ENCODE measurements around the gene RBM15B. TPM values are rescaled to one million over a fixed set of nuclear protein-coding genes. Genes with fewer than 3 reads are reported as not detected.

RBM15B gene
- polyA plus RNA-seq, 1 donor (not counting 4 experiments of a cell fraction or from before 2014, with no cell fraction given): 10.2 TPM

DNA sequence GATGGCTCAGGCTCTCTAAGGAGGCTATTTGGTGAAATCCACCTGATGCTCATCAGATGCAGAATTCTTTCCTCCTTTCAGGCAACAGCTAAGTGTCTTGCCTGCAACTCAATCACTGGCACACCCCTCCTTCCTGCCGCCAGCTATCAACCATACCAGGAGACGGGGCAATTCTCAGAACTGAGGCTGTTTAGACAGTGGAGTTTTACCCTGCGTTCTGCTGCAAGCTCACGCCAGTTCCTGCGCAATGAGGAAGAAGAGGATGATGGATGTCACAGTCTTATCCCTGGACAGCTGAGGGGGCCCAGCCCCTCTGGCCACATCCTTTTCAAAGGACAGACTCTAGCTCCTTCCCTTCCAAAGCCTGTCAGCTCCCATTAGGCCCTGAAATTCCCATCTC is 13.0 kb upstream of the RBM15B start:
- no peaks in the 10 kb centered on the region for H3K79me2 ChIP-seq (ENCODE audit: control insufficient read depth, insufficient read depth, low read length)
- no peaks in the 10 kb centered on the region for H3K9me3 ChIP-seq (ENCODE audit: control insufficient read depth, low read depth, low read length)
- no peak overlapping the region for H3K4me3 ChIP-seq (ENCODE audit: control insufficient read depth in 2 of 3, extremely low read depth in 1 of 3, insufficient read depth in 2 of 3, low read depth in 1 of 3, low read length in 3 of 3)
- no peak for TF ChIP-seq EZH2 (IDR thresholded peaks at IDR 0.05; ENCODE audit: low read length)
- TF ChIP-seq, protein P1, sequence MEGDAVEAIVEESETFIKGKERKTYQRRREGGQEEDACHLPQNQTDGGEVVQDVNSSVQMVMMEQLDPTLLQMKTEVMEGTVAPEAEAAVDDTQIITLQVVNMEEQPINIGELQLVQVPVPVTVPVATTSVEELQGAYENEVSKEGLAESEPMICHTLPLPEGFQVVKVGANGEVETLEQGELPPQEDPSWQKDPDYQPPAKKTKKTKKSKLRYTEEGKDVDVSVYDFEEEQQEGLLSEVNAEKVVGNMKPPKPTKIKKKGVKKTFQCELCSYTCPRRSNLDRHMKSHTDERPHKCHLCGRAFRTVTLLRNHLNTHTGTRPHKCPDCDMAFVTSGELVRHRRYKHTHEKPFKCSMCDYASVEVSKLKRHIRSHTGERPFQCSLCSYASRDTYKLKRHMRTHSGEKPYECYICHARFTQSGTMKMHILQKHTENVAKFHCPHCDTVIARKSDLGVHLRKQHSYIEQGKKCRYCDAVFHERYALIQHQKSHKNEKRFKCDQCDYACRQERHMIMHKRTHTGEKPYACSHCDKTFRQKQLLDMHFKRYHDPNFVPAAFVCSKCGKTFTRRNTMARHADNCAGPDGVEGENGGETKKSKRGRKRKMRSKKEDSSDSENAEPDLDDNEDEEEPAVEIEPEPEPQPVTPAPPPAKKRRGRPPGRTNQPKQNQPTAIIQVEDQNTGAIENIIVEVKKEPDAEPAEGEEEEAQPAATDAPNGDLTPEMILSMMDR (optimal IDR thresholded peaks at IDR 0.05 in 1 of 3, IDR thresholded peaks at IDR 0.05 in 1 of 3, conservative IDR thresholded peaks at IDR 0.05 in 1 of 3; ENCODE audit: extremely low read depth in 1 of 3, insufficient read depth in 2 of 3, low read length in 3 of 3): no peak
- H2AFZ ChIP-seq (ENCODE audit: control insufficient read depth, low read length): no peak overlapping the region
- dilution Hi-C loops (cut with MboI; ENCODE audit: extremely low pct_ligation_motif_present, low sequenced_read_pairs): loop anchor here (25.0 kb wide), 1 partner anchor 766 kb away; the partner anchor contains the start of genes CISH and MAPKAPK3
- no peaks in the 10 kb centered on the region for H3K4me1 ChIP-seq (ENCODE audit: control insufficient read depth, extremely low read depth, insufficient read depth, low read length)
- no peak overlapping the region for H3K27ac ChIP-seq (ENCODE audit: control insufficient read depth, insufficient read depth, low read length)
- no peaks in the 10 kb centered on the region for H3K36me3 ChIP-seq (ENCODE audit: control insufficient read depth in 2 of 2, extremely low read depth in 1 of 2, insufficient read depth in 2 of 2, low read length in 2 of 2)
- H3K9me1 ChIP-seq (ENCODE audit: control insufficient read depth, extremely low read depth, insufficient read depth, low read length): no peaks in the 10 kb centered on the region
- H3K9ac ChIP-seq (ENCODE audit: control insufficient read depth, extremely low read depth, insufficient read depth, low read length): no peak overlapping the region
- no peak overlapping the region for H3K4me2 ChIP-seq (ENCODE audit: control insufficient read depth, extremely low read depth, insufficient read depth, low read depth, low read length)
- peaks cover 3% of the 10 kb centered on the region for H3K27me3 ChIP-seq (ENCODE audit: control insufficient read depth, extremely low read depth, insufficient read depth, low read length)
- no peak for DNase-seq (ENCODE audit: low read depth, low spot score)
- H4K20me1 ChIP-seq (ENCODE audit: control insufficient read depth, extremely low read depth, insufficient read depth, low read length): no peaks in the 10 kb centered on the region
- FAIRE-seq: no peak

GRCh38 chr3:51378726-51379125 is 12.4 kb upstream of the RBM15B start:
- no peaks in the 10 kb centered on the region for H4K20me1 ChIP-seq (ENCODE audit: control insufficient read depth, extremely low read depth, insufficient read depth, low read length)
- H3K79me2 ChIP-seq (ENCODE audit: control insufficient read depth, insufficient read depth, low read length): peaks cover 2% of the 10 kb centered on the region
- H3K4me3 ChIP-seq (ENCODE audit: control insufficient read depth in 2 of 3, extremely low read depth in 1 of 3, insufficient read depth in 2 of 3, low read depth in 1 of 3, low read length in 3 of 3): no peak overlapping the region
- no peaks in the 10 kb centered on the region for H3K9me1 ChIP-seq (ENCODE audit: control insufficient read depth, extremely low read depth, insufficient read depth, low read length)
- H3K36me3 ChIP-seq (ENCODE audit: control insufficient read depth in 2 of 2, extremely low read depth in 1 of 2, insufficient read depth in 2 of 2, low read length in 2 of 2): no peaks in the 10 kb centered on the region
- dilution Hi-C loops (cut with MboI; ENCODE audit: extremely low pct_ligation_motif_present, low sequenced_read_pairs): loop anchor here (25.0 kb wide), 1 partner anchor 766 kb away; the partner anchor contains the start of genes CISH and MAPKAPK3
- no peak overlapping the region for H2AFZ ChIP-seq (ENCODE audit: control insufficient read depth, low read length)
- no peaks in the 10 kb centered on the region for H3K27me3 ChIP-seq (ENCODE audit: control insufficient read depth, extremely low read depth, insufficient read depth, low read length)
- DNase-seq (ENCODE audit: low read depth, low spot score): no peak
- H3K9me3 ChIP-seq (ENCODE audit: control insufficient read depth, low read depth, low read length): no peaks in the 10 kb centered on the region
- H3K4me1 ChIP-seq (ENCODE audit: control insufficient read depth, extremely low read depth, insufficient read depth, low read length): peaks cover 6% of the 10 kb centered on the region
- H3K27ac ChIP-seq (ENCODE audit: control insufficient read depth, insufficient read depth, low read length): no peak overlapping the region
- TF ChIP-seq EZH2 (IDR thresholded peaks at IDR 0.05; ENCODE audit: low read length): no peak
- TF ChIP-seq, protein P1 (optimal IDR thresholded peaks at IDR 0.05 in 1 of 3, IDR thresholded peaks at IDR 0.05 in 1 of 3, conservative IDR thresholded peaks at IDR 0.05 in 1 of 3; ENCODE audit: extremely low read depth in 1 of 3, insufficient read depth in 2 of 3, low read length in 3 of 3): no peak
- no peak overlapping the region for H3K9ac ChIP-seq (ENCODE audit: control insufficient read depth, extremely low read depth, insufficient read depth, low read length)
- no peak for FAIRE-seq
- no peak overlapping the region for H3K4me2 ChIP-seq (ENCODE audit: control insufficient read depth, extremely low read depth, insufficient read depth, low read depth, low read length)

Data from keratinocyte (primary cell).